Stomach (tissue), 9 donors: ENCODE data around the gene C4B. TPM values are rescaled to one million over a fixed set of nuclear protein-coding genes. Genes with fewer than 3 reads are reported as not detected.
"Not testable (repeated sequence)": the region's sequence is repeated elsewhere in the genome, so short reads cannot be mapped to it uniquely, and the experiment has no call there.

Experiments
- DNase-seq, 2 donors: peaks; one replicate each; pipeline versions ENCODE4 v3.0.0 to v3.0.0-alpha.2; 2013 to 2019
- H3K27ac ChIP-seq, 5 donors: fragments of 200-600 bp in 4 of 5; sonication (generic) in 4 of 5; one replicate each; pipeline ENCODE4 v1.5.1; 2013 to 2019; ENCODE audit warnings: mild to moderate bottlenecking in 1 of 5, moderate library complexity in 1 of 5
- H3K27me3 ChIP-seq, 3 donors: fragments of 200-600 bp; sonication (generic); one replicate each; pipeline ENCODE4 v1.5.1; 2017 to 2019; ENCODE audit warnings: mixed run types in 1 of 3
- H3K36me3 ChIP-seq, 4 donors: fragments of 200-600 bp; sonication (generic); 1 replicate in 3 of 4; 2 replicates in 1 of 4; pipeline ENCODE4 v1.5.1; 2016 to 2019
- H3K4me1 ChIP-seq, 4 donors: fragments of 200-600 bp; sonication (generic); one replicate each; pipeline ENCODE4 v1.5.1; 2016 to 2019
- H3K4me3 ChIP-seq, 4 donors: fragments of 200-600 bp; sonication (generic) in 3 of 4; one replicate each; pipeline ENCODE4 v1.5.1; 2016 to 2019; ENCODE audit warnings: mild to moderate bottlenecking in 1 of 4
- H3K9me3 ChIP-seq, 4 donors: fragments of 200-600 bp; sonication (generic); one replicate each; pipeline ENCODE4 v1.5.1; 2016 to 2019
- CTCF ChIP-seq, 7 experiments: fragments of 450-650 bp in 4 of 7; fragments of 200-600 bp in 3 of 7; sonication (generic) in 3 of 7; IDR thresholded peaks; one replicate each; pipeline ENCODE4 v1.5.1; 2016 to 2019; ENCODE audit warnings: antibody characterized with exemption in 7 of 7, control low read depth in 2 of 7, mild to moderate bottlenecking in 1 of 7
- EP300 ChIP-seq: sonication (generic); formaldehyde crosslinking; IDR thresholded peaks from one replicate; pipeline ENCODE4 v1.6.1; 2017; ENCODE audit warnings: antibody characterized with exemption
- POLR2A ChIP-seq, 4 donors: fragments of 450-650 bp; IDR thresholded peaks; one replicate each; pipeline ENCODE4 v1.6.1; 2016; ENCODE audit warnings: antibody characterized with exemption in 4 of 4, control low read depth in 2 of 4, mild to moderate bottlenecking in 1 of 4, moderate library complexity in 1 of 4
- POLR2AphosphoS5 ChIP-seq, 3 donors: sonication (generic); formaldehyde crosslinking; IDR thresholded peaks; one replicate each; pipeline ENCODE4 v1.6.1; 2016; ENCODE audit warnings: antibody characterized with exemption in 3 of 3
- WGBS, 5 donors: extraction: QIAGEN DNeasy Blood & Tissue Kit in 3 of 5; methylation state at CpG; one replicate each; pipeline versions ENCODE4 v1.1.5 to v1.1.7; 2013 to 2018; 5-methylcytosine and 5-hydroxymethylcytosine counted together
- intact Hi-C: fragments of 100-400 bp; cut with DNase I; formaldehyde crosslinking; loops from one replicate; pipeline ENCODE4 v1.15.1; 2023; ENCODE audit warnings: low total_unique reads
- polyA plus RNA-seq, 3 donors: library from polyadenylated mRNA; stranded (reverse); fragments of 200-250 nt; gene quantifications; one replicate each; pipeline ENCODE4 v1.2.3, GENCODE V29; 2013
- total RNA-seq, 5 donors: library from RNA; depleted of rRNA; stranded (reverse); fragments of >200 nt; gene quantifications; one replicate each; pipeline versions ENCODE4 v1.1.0 to v1.2.3, GENCODE V29; 2014 to 2016
- donor health status: healthy with polysubstance abuse.
- donor health status: Bipolar disorder and iron deficiency.
- donor health status: healthy.

Gene C4B
- total and polyA plus RNA-seq, 8 donors, result 14.9 to 108 (median 43.3) TPM

GRCh38 chr6:32046450-32047083 lies 32.0 kb downstream of the C4B start:
- H3K4me3 ChIP-seq, result no peak overlapping the region
- no peaks in the 10 kb centered on the region for H3K36me3 ChIP-seq
- no peaks in the 10 kb centered on the region for H3K27me3 ChIP-seq
- no peak for TF ChIP-seq POLR2AphosphoS5 (IDR thresholded peaks at IDR 0.05)
- no peak for TF ChIP-seq POLR2A (IDR thresholded peaks at IDR 0.05)
- no peak for TF ChIP-seq CTCF (IDR thresholded peaks at IDR 0.05)
- peaks cover 8 to 30% (median 19%) of the 10 kb centered on the region in 4 donors for H3K4me1 ChIP-seq
- DNase-seq, result peak in 1 of 2 donors; percentile 70
- peak overlapping the region in 4 of 5 donors; percentile 67 to 84 (median 79) for H3K27ac ChIP-seq
- intact Hi-C loops, result no loop called here
- WGBS, 5 donors, result 40 to 59% (median 50%) methylated on average over 10 to 14 of the region's 14 CpGs
- H3K9me3 ChIP-seq, result no peaks in the 10 kb centered on the region

GRCh38 chr6:32047084-32047478 lies 32.5 kb downstream of the C4B start:
- TF ChIP-seq EP300, result no peak
- TF ChIP-seq CTCF (IDR thresholded peaks at IDR 0.05), result no peak
- TF ChIP-seq POLR2AphosphoS5 (IDR thresholded peaks at IDR 0.05), result no peak
- TF ChIP-seq POLR2A (IDR thresholded peaks at IDR 0.05), result no peak
- Histone ChIP-seq H3K27me3 (no peaks in the 10 kb centered on the region), H3K4me3 (no peak overlapping the region), H3K9me3 (no peaks in the 10 kb centered on the region), H3K36me3 (no peaks in the 10 kb centered on the region), H3K4me1 (peaks cover 8 to 30% (median 19%) of the 10 kb centered on the region in 4 donors), H3K27ac (peak overlapping the region in 4 of 5 donors; percentile 67 to 84 (median 79))
- DNase-seq, result peak in 1 of 2 donors; percentile 54
- intact Hi-C loops, result no loop called here
- 53 to 76% (median 68%) methylated on average over 8 to 11 of the region's 11 CpGs for WGBS, 5 donors

GRCh38 chr6:32047539-32047854 lies 32.9 kb downstream of the C4B start:
- Histone ChIP-seq H3K27ac (peak overlapping the region in 4 of 5 donors; percentile 67 to 84 (median 79)), H3K27me3 (no peaks in the 10 kb centered on the region), H3K4me3 (no peak overlapping the region), H3K9me3 (no peaks in the 10 kb centered on the region), H3K4me1 (peaks cover 8 to 30% (median 19%) of the 10 kb centered on the region in 4 donors), H3K36me3 (peaks cover 0 to 2% (median under 1%) of the 10 kb centered on the region in 4 donors)
- no peak for DNase-seq
- WGBS, 5 donors, result 76 to 93% (median 87%) methylated on average over 5 to 6 of the region's 6 CpGs
- TF ChIP-seq POLR2A (IDR thresholded peaks at IDR 0.05), result no peak
- no peak for TF ChIP-seq POLR2AphosphoS5 (IDR thresholded peaks at IDR 0.05)
- no peak for TF ChIP-seq EP300
- TF ChIP-seq CTCF (IDR thresholded peaks at IDR 0.05), result no peak
- intact Hi-C loops, result no loop called here

GRCh38 chr6:32047855-32048766 lies 33.5 kb downstream of the C4B start:
- Histone ChIP-seq H3K9me3 (no peaks in the 10 kb centered on the region), H3K27me3 (no peaks in the 10 kb centered on the region), H3K36me3 (peaks cover 0 to 8% (median 4%) of the 10 kb centered on the region in 4 donors), H3K4me1 (peaks cover 8 to 30% (median 19%) of the 10 kb centered on the region in 4 donors), H3K4me3 (no peak overlapping the region), H3K27ac (peak overlapping the region in 4 of 5 donors; percentile 67 to 84 (median 79))
- TF ChIP-seq POLR2AphosphoS5 (IDR thresholded peaks at IDR 0.05), result peak in 1 of 3 donors; percentile 25
- peak in 6 of 7 experiments; percentile 25 to 91 (median 84) for TF ChIP-seq CTCF (IDR thresholded peaks at IDR 0.05)
- no peak for TF ChIP-seq EP300
- WGBS, 5 donors, result 45 to 58% (median 49%) methylated on average over 29 to 42 of the region's 42 CpGs
- DNase-seq, result peak; percentile 80 to 85
- intact Hi-C loops, result no loop called here

- H3K27me3 ChIP-seq, intact Hi-C loops, H3K4me3 ChIP-seq, H3K9me3 ChIP-seq, DNase-seq: not testable (repeated sequence)
- Histone ChIP-seq H3K27ac (peak overlapping the region in 1 of 5 donors; percentile 24), H3K4me1 (peaks cover 8 to 30% (median 19%) of the 10 kb centered on the region in 4 donors), H3K36me3 (peaks cover 0 to 13% (median 5%) of the 10 kb centered on the region in 4 donors)
- 95 to 98% (median 96%) methylated on average over 13 to 21 of the region's 21 CpGs for WGBS, 5 donors
Observed at GRCh38 chr6:32049149-32049548, 34.6 kb downstream of the C4B start.

GRCh38 chr6:32049736-32050135 lies 35.1 kb downstream of the C4B start:
- intact Hi-C loops, result not testable (repeated sequence)
- peak overlapping the region in 1 of 5 donors; percentile 24 for H3K27ac ChIP-seq

More at GRCh38 chr6:32049736-32050135, 35.1 kb downstream of the C4B start:
- 86 to 95% (median 93%) methylated on average over 6 to 9 of the region's 11 CpGs for WGBS, 5 donors
- not testable (repeated sequence) for DNase-seq, H3K27me3 ChIP-seq, H3K4me3 ChIP-seq, H3K9me3 ChIP-seq
- Histone ChIP-seq H3K4me1 (peaks cover 8 to 30% (median 19%) of the 10 kb centered on the region in 4 donors), H3K36me3 (peaks cover 0 to 13% (median 6%) of the 10 kb centered on the region in 4 donors)
